Mammary epithelial cell (primary cell): ENCODE results near the gene FAM171A2.

Experiments
- EZH2 ChIP-seq: IDR thresholded peaks from 2 replicates; pipeline ENCODE4 v1.6.1; 2012; ENCODE audit warnings: low read length, inconsistent platforms, borderline replicate concordance
- TF ChIP-seq, protein P1 (sequence below), 2 donors: IDR thresholded peaks in 1 of 2; conservative IDR thresholded peaks in 1 of 2; 2 replicates each; pipeline ENCODE4 v1.5.1; 2011 to 2012; ENCODE audit warnings: inconsistent platforms in 2 of 2, low read length in 2 of 2, mild to moderate bottlenecking in 2 of 2, control low read depth in 1 of 2, low read depth in 1 of 2; ENCODE audit not compliant: insufficient read depth in 1 of 2; ENCODE audit errors: extremely low read depth in 1 of 2

DNA sequence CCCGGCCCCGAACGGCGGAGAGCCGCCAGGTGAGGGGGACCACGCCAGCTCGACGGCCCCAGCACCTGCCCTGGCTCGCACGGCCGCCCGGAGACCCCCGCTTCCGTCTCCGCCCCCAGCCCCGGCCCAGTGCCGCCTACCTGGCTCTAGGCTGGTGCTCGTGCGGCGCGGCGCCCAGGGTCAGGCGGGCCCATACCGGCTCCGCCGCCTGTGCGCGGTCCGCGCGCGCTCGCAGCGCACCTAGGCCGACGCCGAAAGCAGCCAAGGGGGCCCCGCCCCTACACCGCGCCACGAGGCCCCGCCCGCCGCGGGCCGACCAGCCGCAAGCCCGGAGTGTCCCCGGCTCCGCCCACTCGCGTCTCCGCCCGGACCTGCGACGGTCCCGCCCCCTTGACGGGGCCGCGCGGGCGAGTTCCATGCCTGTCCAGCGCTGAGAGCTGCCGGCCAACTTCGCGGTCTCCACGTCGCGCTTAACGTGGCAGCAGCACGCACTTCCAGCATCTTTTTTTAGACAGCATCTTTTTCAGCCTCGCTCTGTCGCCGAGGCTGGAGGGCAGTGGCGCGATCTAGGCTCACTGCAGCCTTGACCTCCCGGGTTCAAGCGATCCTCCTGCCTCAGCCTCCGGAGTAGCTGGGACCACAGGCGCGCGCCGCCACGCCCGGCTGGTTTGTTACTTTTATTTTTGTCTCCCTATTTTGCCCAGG, 38.9 kb downstream of the FAM171A2 start, which contains the start of gene SLC25A39:
- TF ChIP-seq, protein P1, sequence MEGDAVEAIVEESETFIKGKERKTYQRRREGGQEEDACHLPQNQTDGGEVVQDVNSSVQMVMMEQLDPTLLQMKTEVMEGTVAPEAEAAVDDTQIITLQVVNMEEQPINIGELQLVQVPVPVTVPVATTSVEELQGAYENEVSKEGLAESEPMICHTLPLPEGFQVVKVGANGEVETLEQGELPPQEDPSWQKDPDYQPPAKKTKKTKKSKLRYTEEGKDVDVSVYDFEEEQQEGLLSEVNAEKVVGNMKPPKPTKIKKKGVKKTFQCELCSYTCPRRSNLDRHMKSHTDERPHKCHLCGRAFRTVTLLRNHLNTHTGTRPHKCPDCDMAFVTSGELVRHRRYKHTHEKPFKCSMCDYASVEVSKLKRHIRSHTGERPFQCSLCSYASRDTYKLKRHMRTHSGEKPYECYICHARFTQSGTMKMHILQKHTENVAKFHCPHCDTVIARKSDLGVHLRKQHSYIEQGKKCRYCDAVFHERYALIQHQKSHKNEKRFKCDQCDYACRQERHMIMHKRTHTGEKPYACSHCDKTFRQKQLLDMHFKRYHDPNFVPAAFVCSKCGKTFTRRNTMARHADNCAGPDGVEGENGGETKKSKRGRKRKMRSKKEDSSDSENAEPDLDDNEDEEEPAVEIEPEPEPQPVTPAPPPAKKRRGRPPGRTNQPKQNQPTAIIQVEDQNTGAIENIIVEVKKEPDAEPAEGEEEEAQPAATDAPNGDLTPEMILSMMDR (conservative IDR thresholded peaks at IDR 0.05 in 1 of 2, IDR thresholded peaks at IDR 0.05 in 1 of 2; ENCODE audit: extremely low read depth in 1 of 2, insufficient read depth in 1 of 2, low read depth in 1 of 2, low read length in 2 of 2): no peak
- TF ChIP-seq EZH2: no peak
